Activated T-cell treated with anti-CD3 and anti-CD28 coated beads, Interleukin-2, amount 50 U/mL, for 48 hours (primary cell): ENCODE measurements around the gene PRXL2A.
"Not testable (repeated sequence)": the region's sequence is repeated elsewhere in the genome, so short reads cannot be mapped to it uniquely, and the experiment has no call there.

ENCODE experiments used
- DNase-seq, 2 experiments: peaks; one replicate each; pipeline ENCODE4 v3.0.0-alpha.2; 2020

PRXL2A gene

DNA sequence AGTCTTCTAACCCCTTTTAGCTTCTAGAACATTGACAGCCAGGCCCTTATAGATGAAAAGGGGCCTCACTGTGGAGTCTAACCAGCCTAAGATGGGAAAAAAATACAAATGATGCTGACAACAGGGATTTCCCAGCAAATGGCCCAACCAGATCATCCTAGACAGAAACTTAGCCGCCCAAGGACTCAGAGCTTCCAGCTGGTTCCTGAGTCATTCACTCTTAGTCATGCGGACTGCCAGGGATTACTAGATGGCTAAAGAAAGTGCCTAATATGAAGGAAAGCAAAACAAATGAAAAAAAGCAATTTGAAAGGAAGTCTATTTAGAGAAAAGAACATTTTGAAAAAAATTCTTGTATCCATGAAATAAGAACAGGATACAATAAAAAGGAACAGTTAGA is 69.5 kb downstream of the PRXL2A start:
- DNase-seq = peak in 1 of 2 experiments; percentile 36

DNA sequence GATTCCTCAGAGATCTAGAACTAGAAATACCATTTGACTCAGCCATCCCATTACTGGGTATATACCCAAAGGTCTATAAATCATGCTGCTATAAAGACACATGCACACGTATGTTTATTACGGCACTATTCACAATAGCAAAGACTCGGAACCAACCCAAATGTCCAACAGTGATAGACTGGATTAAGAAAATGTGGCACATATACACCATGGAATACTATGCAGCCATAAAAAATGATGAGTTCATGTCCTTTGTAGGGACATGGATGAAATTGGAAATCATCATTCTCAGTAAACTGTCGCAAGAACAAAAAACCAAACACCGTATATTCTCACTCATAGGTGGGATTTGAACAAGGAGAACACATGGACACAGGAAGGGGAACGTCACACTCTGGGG is 72.0 kb downstream of the PRXL2A start:
- not testable (repeated sequence) for DNase-seq

DNA sequence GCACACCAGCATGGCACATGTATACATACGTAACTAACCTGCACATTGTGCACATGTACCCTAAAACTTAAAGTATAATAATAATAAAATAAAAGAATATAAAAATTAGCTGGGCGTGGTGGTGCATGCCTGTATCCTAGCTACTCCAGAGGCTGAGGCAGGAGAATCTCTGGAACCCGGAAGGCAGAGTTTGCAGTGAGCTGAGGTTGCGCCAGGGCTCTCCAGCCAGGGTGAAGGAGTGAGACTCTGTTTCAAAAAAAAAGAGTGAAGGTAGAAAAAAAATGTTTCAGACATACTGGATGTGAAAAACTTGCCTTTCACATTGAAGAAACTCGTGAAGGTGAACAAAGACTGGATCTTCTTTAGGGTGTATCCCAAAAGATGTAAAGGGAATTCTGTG is 72.5 kb downstream of the PRXL2A start:
- peak in 1 of 2 experiments; percentile 7 for DNase-seq

DNA sequence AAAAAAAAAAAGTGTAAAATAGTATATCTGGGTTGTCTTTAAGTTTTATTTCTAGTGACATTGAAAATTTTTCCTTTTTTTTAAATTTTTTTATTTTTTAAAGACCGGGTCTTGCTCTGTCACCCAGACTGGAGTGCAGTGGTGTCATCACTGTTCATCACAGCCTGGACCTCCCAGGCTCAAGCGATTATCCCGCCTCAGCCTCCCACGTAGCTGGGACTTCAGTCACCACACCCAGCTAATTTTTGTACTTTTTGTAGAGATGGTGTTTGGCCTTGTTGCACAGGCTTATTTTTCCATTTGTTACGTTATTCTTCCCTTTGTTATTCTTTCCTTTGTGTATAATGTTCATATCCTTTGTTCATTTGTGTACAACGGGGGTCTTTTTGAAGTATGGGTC is 75.9 kb downstream of the PRXL2A start:
- no peak for DNase-seq

DNA sequence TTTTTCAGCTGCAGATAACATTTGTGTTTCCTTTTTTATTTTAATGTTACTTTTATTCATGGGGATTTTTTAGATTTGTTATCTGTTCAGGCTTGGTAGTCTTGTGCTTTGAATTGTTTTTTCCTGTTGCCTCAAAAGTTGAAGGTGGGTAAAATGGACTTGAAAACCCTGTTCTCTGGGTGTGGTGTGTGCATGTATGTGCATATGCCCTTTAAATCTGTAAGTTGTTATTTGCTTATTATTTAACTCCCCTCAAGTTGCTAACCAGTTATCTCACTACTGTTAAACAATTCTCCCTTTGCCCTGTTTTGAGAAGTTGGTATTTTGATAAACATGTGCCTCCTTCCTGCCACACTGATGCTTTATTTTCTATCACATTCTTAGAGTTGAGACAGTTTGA is 76.3 kb downstream of the PRXL2A start:
- DNase-seq = no peak

DNA sequence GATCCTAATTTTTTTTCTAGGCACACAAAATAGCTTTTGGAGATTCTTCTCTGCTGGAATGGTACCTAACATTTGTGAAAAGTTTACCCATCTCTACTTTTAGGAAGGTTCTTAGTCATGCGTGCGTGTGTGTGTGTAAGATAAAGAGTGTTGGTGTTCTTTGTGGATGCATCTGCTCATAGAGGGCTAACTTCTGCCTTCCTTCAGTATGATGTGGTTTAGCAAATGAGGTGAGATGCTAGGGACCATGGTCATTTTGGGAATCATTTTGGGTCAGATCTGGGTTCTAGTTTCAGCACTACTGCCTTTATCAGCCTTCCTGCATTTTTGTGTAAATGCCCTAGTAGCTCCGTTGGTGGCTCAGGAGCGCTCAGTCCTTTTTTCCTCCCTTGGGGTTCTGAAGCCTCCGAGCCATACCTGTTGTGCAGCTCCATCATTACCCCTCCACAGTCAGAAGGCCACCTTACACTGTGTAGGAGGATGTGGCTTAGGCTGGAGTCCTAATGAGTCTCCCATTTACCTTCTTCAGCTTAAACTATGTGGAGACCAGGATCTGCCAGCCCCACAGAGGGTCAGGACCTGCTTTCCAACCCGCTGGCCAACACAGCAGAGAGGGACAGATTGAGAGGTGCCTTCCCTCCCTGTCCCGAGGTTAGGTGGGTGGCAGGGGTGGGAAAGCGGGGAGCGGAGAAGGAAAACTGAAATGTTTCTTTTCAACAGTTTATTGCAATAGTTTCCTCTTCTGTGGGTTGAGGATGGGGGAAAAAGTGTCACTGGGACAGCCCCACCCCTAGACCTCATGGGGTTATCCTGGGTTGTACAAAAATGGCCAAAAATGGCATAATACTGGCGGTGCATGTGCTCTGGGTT is 77.0 kb downstream of the PRXL2A start:
- DNase-seq = peak; percentile 49 to 53

DNA sequence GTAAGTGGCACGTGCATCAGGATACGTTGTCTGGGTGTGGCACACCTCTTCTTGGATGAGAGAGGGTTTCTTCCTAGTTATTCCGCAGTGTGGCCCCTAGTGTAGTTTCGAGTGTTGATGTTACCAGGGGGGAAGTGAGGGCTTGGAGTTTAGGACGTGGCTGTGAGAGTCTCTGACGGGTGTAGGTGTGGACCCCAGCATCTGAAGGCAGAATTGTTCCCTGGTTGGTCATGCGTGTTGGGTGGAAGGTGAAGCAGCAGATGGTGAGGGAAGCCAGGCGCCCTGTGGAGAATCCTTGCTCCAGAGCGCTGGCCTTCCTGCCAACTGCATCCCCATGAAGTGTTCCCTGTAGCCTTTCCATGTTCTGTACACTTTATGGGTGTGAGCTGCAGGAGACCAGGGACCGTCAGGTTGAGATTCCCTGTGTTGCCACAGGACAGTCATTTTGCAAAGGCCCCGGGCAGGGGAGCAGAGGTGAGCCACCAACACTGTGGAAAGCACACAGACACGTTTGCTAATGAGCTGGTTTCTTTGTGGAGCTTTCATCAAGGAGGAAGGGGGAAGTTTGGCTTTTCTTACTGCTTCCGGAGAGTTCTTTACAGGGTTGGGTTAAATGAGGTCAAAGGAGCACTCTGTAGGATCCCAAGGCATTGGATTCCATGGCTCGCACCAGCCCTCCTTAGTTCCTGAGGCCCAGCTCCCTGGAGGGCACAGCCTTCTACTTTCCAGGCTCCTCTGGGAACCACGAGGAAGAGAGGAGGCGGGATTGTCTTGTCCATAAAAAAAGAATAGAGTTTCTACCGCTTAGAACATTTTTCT is 77.8 kb downstream of the PRXL2A start:
- DNase-seq = peak; percentile 59 to 62
